Measurements from ENCODE around the gene DSCAML1. TPM values are rescaled to one million over a fixed set of nuclear protein-coding genes. Genes with fewer than 3 reads are reported as not detected.
A peak's percentile ranks its signal among the peaks of the same experiment; 100 is the strongest.

Gene DSCAML1
- total and polyA plus RNA-seq, 8 donors, result 0.08 to 2.9 (median 0.45) TPM

- Histone ChIP-seq H3K4me3 (no peak overlapping the region), H3K27me3 (no peaks in the 10 kb centered on the region), H3K36me3 (peaks cover 15 to 63% (median 55%) of the 10 kb centered on the region in 4 donors), H3K4me1 (no peaks in the 10 kb centered on the region), H3K9me3 (no peaks in the 10 kb centered on the region), H3K27ac (no peak overlapping the region)
- WGBS, 5 donors, result 87 to 96% (median 90%) methylated on average over 10 of the region's 10 CpGs
- DNase-seq, result no peak
- TF ChIP-seq POLR2A (IDR thresholded peaks at IDR 0.05), result no peak
- TF ChIP-seq CTCF (IDR thresholded peaks at IDR 0.05), result no peak
- no peak for TF ChIP-seq POLR2AphosphoS5 (IDR thresholded peaks at IDR 0.05)
- no peak for TF ChIP-seq EP300 (IDR thresholded peaks at IDR 0.05)
- intact Hi-C loops (cut with DNase I; ENCODE audit: low total_unique reads), result no loop called here
Measured at GRCh38 chr11:117412176-117412575, 384.8 kb downstream of the DSCAML1 start.

GRCh38 chr11:117411736-117412135, 385.3 kb downstream of the DSCAML1 start:
- 78 to 93% (median 86%) methylated on average over 9 to 10 of the region's 10 CpGs for WGBS, 5 donors
- intact Hi-C loops (cut with DNase I; ENCODE audit: low total_unique reads), result no loop called here
- DNase-seq, result no peak
- TF ChIP-seq EP300 (IDR thresholded peaks at IDR 0.05), result no peak
- TF ChIP-seq POLR2A (IDR thresholded peaks at IDR 0.05), result no peak
- TF ChIP-seq CTCF (IDR thresholded peaks at IDR 0.05), result no peak
- no peak for TF ChIP-seq POLR2AphosphoS5 (IDR thresholded peaks at IDR 0.05)
- Histone ChIP-seq H3K27me3 (no peaks in the 10 kb centered on the region), H3K27ac (no peak overlapping the region), H3K9me3 (no peaks in the 10 kb centered on the region), H3K4me1 (no peaks in the 10 kb centered on the region), H3K4me3 (no peak overlapping the region), H3K36me3 (peaks cover 15 to 67% (median 56%) of the 10 kb centered on the region in 4 donors)

- no peak overlapping the region for H3K27ac ChIP-seq
- H3K36me3 ChIP-seq, result peaks cover 16 to 73% (median 63%) of the 10 kb centered on the region in 4 donors
- H3K9me3 ChIP-seq, result peaks cover 0 to 3% (median 2%) of the 10 kb centered on the region in 4 donors
- H3K4me3 ChIP-seq, result no peak overlapping the region
- intact Hi-C loops (cut with DNase I; ENCODE audit: low total_unique reads), result no loop called here
- no peak for TF ChIP-seq CTCF (IDR thresholded peaks at IDR 0.05)
- TF ChIP-seq EP300 (IDR thresholded peaks at IDR 0.05), result no peak
- no peak for TF ChIP-seq POLR2AphosphoS5 (IDR thresholded peaks at IDR 0.05)
- no peak for TF ChIP-seq POLR2A (IDR thresholded peaks at IDR 0.05)
- 78 to 84% (median 80%) methylated on average over 14 of the region's 14 CpGs for WGBS, 5 donors
- H3K4me1 ChIP-seq, result no peaks in the 10 kb centered on the region
- peak in 1 of 2 donors; percentile 14 for DNase-seq
- no peaks in the 10 kb centered on the region for H3K27me3 ChIP-seq
Measured at GRCh38 chr11:117410861-117411710, 385.9 kb downstream of the DSCAML1 start.

- Histone ChIP-seq H3K27me3 (no peaks in the 10 kb centered on the region), H3K36me3 (peaks cover 21 to 82% (median 70%) of the 10 kb centered on the region in 4 donors), H3K27ac (no peak overlapping the region), H3K9me3 (peaks cover 0 to 11% (median 7%) of the 10 kb centered on the region in 4 donors), H3K4me1 (no peaks in the 10 kb centered on the region), H3K4me3 (no peak overlapping the region)
- no peak for DNase-seq
- TF ChIP-seq POLR2AphosphoS5 (IDR thresholded peaks at IDR 0.05) (no peak), EP300 (IDR thresholded peaks at IDR 0.05) (no peak), CTCF (IDR thresholded peaks at IDR 0.05) (no peak), POLR2A (IDR thresholded peaks at IDR 0.05) (no peak)
- 95 to 98% (median 97%) methylated on average over 1 of the region's 1 CpG for WGBS, 5 donors
- intact Hi-C loops (cut with DNase I; ENCODE audit: low total_unique reads), result no loop called here
Measured at GRCh38 chr11:117410238-117410637, 386.8 kb downstream of the DSCAML1 start.
